GM18873 (cell line): ENCODE measurements around the gene ZNF560.
"Not testable (repeated sequence)": the region's sequence is repeated elsewhere in the genome, so short reads cannot be mapped to it uniquely, and the experiment has no call there.

Experiments
- ATAC-seq: cut with Tn5 transposase; IDR thresholded peaks from one replicate; pipeline ENCODE4 v1.9.1; 2021; ENCODE audit warnings: mild to moderate bottlenecking, moderate library complexity, moderate number of reproducible peaks; ENCODE audit not compliant: unreplicated experiment, low FRiP score

The ZNF560 gene

GRCh38 chr19:9498183-9498902 lies at the start of gene ZNF560:
Gene ZNF560, minus strand, starts transcription at chr19:9498616. Its CDS starts 23,303 bp downstream, at chr19:9475313.
- ATAC-seq: no peak

- ATAC-seq: no peak
Measured at GRCh38 chr19:9547870-9548269, 49.5 kb upstream of the ZNF560 start.

- ATAC-seq: not testable (repeated sequence)
Measured at GRCh38 chr19:9541281-9541680, 42.9 kb upstream of the ZNF560 start.

GRCh38 chr19:9539921-9540320 lies 41.5 kb upstream of the ZNF560 start:
- ATAC-seq: not testable (repeated sequence)

GRCh38 chr19:9539201-9539600 lies 40.8 kb upstream of the ZNF560 start:
- ATAC-seq: not testable (repeated sequence)

GRCh38 chr19:9538183-9539058 lies 40.0 kb upstream of the ZNF560 start, which contains the start of gene ZNF426:
Gene ZNF426, minus strand, starts transcription at chr19:9538645. Its CDS starts 2,413 bp downstream, at chr19:9536232.
- peak; percentile 56 for ATAC-seq

GRCh38 chr19:9535934-9536333 lies 37.5 kb upstream of the ZNF560 start:
- ATAC-seq: no peak

- ATAC-seq: no peak
Measured at GRCh38 chr19:9531933-9532332, 33.5 kb upstream of the ZNF560 start.

GRCh38 chr19:9528757-9529336 lies 30.4 kb upstream of the ZNF560 start:
- ATAC-seq: no peak

GRCh38 chr19:9523885-9524474 lies 25.6 kb upstream of the ZNF560 start:
- ATAC-seq: no peak

- no peak for ATAC-seq
Measured at GRCh38 chr19:9507285-9507684, 8.9 kb upstream of the ZNF560 start.

GRCh38 chr19:9500796-9501195 lies 2.4 kb upstream of the ZNF560 start:
- no peak for ATAC-seq

GRCh38 chr19:9494096-9494495 lies 4.3 kb downstream of the ZNF560 start:
- no peak for ATAC-seq

- no peak for ATAC-seq
Measured at GRCh38 chr19:9487016-9487415, 11.4 kb downstream of the ZNF560 start.

GRCh38 chr19:9485140-9485539 lies 13.3 kb downstream of the ZNF560 start:
- ATAC-seq: no peak

GRCh38 chr19:9474975-9475374 lies 23.4 kb downstream of the ZNF560 start:
- no peak for ATAC-seq

- ATAC-seq: no peak
Measured at GRCh38 chr19:9467161-9467560, 31.3 kb downstream of the ZNF560 start.

- no peak for ATAC-seq
Measured at GRCh38 chr19:9461938-9462337, 36.5 kb downstream of the ZNF560 start.

- ATAC-seq: no peak
Measured at GRCh38 chr19:9456018-9456689, 42.3 kb downstream of the ZNF560 start.

GRCh38 chr19:9453953-9454352 lies 44.5 kb downstream of the ZNF560 start:
- ATAC-seq: no peak
